GM19099 (cell line): ENCODE data around the gene FAM8A1.

Source experiments
- POLR2A ChIP-seq: IDR thresholded peaks from 3 replicates; pipeline ENCODE4 v1.6.1; 2011; ENCODE audit warnings: low read depth; ENCODE audit not compliant: insufficient read length; ENCODE audit errors: extremely low read depth

Gene FAM8A1

GRCh38 chr6:17632934-17633333 is 32.8 kb downstream of the FAM8A1 start:
- no peak for TF ChIP-seq POLR2A

- TF ChIP-seq POLR2A = no peak
Measured at GRCh38 chr6:17633465-17634188, 33.5 kb downstream of the FAM8A1 start.

GRCh38 chr6:17635568-17635967 is 35.5 kb downstream of the FAM8A1 start:
- no peak for TF ChIP-seq POLR2A

- TF ChIP-seq POLR2A = no peak
Measured at GRCh38 chr6:17638212-17638715, 38.2 kb downstream of the FAM8A1 start.

GRCh38 chr6:17640477-17640917 is 40.4 kb downstream of the FAM8A1 start:
- no peak for TF ChIP-seq POLR2A

- TF ChIP-seq POLR2A = no peak
Measured at GRCh38 chr6:17648745-17649144, 48.6 kb downstream of the FAM8A1 start.

- TF ChIP-seq POLR2A = no peak
Measured at GRCh38 chr6:17650656-17651309, 50.7 kb downstream of the FAM8A1 start.

GRCh38 chr6:17653198-17653882 is 53.2 kb downstream of the FAM8A1 start:
- no peak for TF ChIP-seq POLR2A

GRCh38 chr6:17656092-17656491 is 56.0 kb downstream of the FAM8A1 start:
- TF ChIP-seq POLR2A = no peak

- TF ChIP-seq POLR2A = no peak
Measured at GRCh38 chr6:17656644-17657043, 56.5 kb downstream of the FAM8A1 start.
